Vagina (tissue), 2 donors: ENCODE measurements around the gene PACSIN1.
"Not testable (repeated sequence)": the region's sequence is repeated elsewhere in the genome, so short reads cannot be mapped to it uniquely, and the experiment has no call there.

Experiments
- POLR2AphosphoS5 ChIP-seq, 2 donors: sonication (generic); formaldehyde crosslinking; IDR thresholded peaks; one replicate each; pipeline ENCODE4 v1.9.0; 2017; ENCODE audit warnings: antibody characterized with exemption in 2 of 2, mild to moderate bottlenecking in 2 of 2, low read depth in 1 of 2; ENCODE audit not compliant: insufficient read depth in 1 of 2
- TF ChIP-seq, protein P1 (sequence below), 3 experiments: fragments of 450-650 bp in 2 of 3; fragments of 200-600 bp in 1 of 3; sonication (generic) in 1 of 3; IDR thresholded peaks; one replicate each; pipeline ENCODE4 v1.5.1; 2017 to 2019; ENCODE audit warnings: antibody characterized with exemption in 3 of 3, mild to moderate bottlenecking in 2 of 3, moderate library complexity in 2 of 3

DNA sequence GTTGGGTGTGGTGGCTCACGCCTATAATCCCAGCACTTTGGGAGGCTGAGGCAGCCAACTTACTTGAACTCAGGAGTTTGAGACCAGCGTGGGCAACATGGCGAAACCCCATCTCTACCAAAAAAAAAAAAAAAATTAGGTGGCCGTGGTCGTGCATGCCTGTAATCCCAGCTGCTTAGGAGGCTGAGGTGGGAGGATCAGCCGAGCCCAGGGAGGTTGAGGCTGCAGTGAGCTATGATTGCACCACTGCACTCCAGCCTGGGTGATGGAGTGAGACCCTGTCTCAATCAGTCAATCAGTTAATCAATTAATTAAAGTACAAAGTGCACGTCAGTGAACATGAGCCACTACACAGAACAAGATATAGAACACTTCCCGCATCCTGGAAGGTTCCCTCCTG lies 21.0 kb downstream of the PACSIN1 start:
- TF ChIP-seq POLR2AphosphoS5 (IDR thresholded peaks at IDR 0.05; ENCODE audit: insufficient read depth in 1 of 2, low read depth in 1 of 2) = not testable (repeated sequence)
- TF ChIP-seq, protein P1, sequence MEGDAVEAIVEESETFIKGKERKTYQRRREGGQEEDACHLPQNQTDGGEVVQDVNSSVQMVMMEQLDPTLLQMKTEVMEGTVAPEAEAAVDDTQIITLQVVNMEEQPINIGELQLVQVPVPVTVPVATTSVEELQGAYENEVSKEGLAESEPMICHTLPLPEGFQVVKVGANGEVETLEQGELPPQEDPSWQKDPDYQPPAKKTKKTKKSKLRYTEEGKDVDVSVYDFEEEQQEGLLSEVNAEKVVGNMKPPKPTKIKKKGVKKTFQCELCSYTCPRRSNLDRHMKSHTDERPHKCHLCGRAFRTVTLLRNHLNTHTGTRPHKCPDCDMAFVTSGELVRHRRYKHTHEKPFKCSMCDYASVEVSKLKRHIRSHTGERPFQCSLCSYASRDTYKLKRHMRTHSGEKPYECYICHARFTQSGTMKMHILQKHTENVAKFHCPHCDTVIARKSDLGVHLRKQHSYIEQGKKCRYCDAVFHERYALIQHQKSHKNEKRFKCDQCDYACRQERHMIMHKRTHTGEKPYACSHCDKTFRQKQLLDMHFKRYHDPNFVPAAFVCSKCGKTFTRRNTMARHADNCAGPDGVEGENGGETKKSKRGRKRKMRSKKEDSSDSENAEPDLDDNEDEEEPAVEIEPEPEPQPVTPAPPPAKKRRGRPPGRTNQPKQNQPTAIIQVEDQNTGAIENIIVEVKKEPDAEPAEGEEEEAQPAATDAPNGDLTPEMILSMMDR (IDR thresholded peaks at IDR 0.05) = not testable (repeated sequence)
